ENCODE results near the gene PROZ.

DNA sequence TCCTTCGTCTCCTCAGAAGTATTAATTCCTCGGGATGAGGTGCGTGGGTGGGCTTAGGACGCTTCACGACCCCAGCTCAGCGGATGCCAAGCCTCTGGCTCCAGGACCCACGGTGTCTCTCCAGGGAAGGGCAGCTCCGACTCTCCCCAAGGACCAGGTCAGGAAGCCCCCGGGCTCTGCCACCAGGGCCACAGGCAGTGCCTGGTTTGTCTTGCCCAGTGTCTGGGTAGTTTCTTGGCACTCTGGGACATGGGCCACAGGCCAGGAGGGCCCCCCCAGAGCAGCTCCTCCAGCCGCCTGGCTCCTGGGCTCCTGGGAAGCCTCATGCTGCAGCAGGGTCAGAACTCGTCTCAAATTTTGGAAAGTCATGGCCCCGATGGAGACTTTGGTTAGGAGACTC is 2.5 kb downstream of the PROZ start:
- TF ChIP-seq POLR2A (IDR thresholded peaks at IDR 0.05; ENCODE audit: low read length) (no peak), EP300 (IDR thresholded peaks at IDR 0.05) (no peak)
- TF ChIP-seq, protein P1, sequence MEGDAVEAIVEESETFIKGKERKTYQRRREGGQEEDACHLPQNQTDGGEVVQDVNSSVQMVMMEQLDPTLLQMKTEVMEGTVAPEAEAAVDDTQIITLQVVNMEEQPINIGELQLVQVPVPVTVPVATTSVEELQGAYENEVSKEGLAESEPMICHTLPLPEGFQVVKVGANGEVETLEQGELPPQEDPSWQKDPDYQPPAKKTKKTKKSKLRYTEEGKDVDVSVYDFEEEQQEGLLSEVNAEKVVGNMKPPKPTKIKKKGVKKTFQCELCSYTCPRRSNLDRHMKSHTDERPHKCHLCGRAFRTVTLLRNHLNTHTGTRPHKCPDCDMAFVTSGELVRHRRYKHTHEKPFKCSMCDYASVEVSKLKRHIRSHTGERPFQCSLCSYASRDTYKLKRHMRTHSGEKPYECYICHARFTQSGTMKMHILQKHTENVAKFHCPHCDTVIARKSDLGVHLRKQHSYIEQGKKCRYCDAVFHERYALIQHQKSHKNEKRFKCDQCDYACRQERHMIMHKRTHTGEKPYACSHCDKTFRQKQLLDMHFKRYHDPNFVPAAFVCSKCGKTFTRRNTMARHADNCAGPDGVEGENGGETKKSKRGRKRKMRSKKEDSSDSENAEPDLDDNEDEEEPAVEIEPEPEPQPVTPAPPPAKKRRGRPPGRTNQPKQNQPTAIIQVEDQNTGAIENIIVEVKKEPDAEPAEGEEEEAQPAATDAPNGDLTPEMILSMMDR (IDR thresholded peaks at IDR 0.05): no peak
- TF ChIP-seq, protein P2, sequence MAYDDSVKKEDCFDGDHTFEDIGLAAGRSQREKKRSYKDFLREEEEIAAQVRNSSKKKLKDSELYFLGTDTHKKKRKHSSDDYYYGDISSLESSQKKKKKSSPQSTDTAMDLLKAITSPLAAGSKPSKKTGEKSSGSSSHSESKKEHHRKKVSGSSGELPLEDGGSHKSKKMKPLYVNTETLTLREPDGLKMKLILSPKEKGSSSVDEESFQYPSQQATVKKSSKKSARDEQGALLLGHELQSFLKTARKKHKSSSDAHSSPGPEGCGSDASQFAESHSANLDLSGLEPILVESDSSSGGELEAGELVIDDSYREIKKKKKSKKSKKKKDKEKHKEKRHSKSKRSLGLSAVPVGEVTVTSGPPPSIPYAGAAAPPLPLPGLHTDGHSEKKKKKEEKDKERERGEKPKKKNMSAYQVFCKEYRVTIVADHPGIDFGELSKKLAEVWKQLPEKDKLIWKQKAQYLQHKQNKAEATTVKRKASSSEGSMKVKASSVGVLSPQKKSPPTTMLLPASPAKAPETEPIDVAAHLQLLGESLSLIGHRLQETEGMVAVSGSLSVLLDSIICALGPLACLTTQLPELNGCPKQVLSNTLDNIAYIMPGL (CRISPR knock-in tag; IDR thresholded peaks at IDR 0.05; ENCODE audit: borderline replicate concordance): no peak
- TF ChIP-seq, protein P3, sequence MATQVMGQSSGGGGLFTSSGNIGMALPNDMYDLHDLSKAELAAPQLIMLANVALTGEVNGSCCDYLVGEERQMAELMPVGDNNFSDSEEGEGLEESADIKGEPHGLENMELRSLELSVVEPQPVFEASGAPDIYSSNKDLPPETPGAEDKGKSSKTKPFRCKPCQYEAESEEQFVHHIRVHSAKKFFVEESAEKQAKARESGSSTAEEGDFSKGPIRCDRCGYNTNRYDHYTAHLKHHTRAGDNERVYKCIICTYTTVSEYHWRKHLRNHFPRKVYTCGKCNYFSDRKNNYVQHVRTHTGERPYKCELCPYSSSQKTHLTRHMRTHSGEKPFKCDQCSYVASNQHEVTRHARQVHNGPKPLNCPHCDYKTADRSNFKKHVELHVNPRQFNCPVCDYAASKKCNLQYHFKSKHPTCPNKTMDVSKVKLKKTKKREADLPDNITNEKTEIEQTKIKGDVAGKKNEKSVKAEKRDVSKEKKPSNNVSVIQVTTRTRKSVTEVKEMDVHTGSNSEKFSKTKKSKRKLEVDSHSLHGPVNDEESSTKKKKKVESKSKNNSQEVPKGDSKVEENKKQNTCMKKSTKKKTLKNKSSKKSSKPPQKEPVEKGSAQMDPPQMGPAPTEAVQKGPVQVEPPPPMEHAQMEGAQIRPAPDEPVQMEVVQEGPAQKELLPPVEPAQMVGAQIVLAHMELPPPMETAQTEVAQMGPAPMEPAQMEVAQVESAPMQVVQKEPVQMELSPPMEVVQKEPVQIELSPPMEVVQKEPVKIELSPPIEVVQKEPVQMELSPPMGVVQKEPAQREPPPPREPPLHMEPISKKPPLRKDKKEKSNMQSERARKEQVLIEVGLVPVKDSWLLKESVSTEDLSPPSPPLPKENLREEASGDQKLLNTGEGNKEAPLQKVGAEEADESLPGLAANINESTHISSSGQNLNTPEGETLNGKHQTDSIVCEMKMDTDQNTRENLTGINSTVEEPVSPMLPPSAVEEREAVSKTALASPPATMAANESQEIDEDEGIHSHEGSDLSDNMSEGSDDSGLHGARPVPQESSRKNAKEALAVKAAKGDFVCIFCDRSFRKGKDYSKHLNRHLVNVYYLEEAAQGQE (IDR thresholded peaks at IDR 0.05): no peak
